Adrenal gland (tissue), 12 donors: Measurements from ENCODE around the gene ARID5B. TPM values are rescaled to one million over a fixed set of nuclear protein-coding genes. Genes with fewer than 3 reads are reported as not detected.

Source experiments
- DNase-seq, 7 donors: peaks; one replicate each; pipeline ENCODE4 v3.0.0-alpha.2; 2019 to 2020
- H3K27ac ChIP-seq, 5 donors: fragments of 200-600 bp; sonication (generic) in 4 of 5; 1 replicate in 3 of 5; 2 replicates in 2 of 5; pipeline versions ENCODE4 v1.5.1 to v1.8.0; 2016 to 2020; ENCODE audit warnings: mild to moderate bottlenecking in 1 of 5
- H3K27me3 ChIP-seq: fragments of 200-600 bp; 2 replicates; pipeline ENCODE4 v1.8.0; 2021
- H3K36me3 ChIP-seq, 2 donors: fragments of 200-600 bp; replicated peaks in 1 of 2; 1 replicate in 1 of 2; 2 replicates in 1 of 2; pipeline versions ENCODE4 v1.5.1 to v1.8.0; 2018 to 2022
- H3K4me1 ChIP-seq, 2 donors: fragments of 200-600 bp; replicated peaks in 1 of 2; 1 replicate in 1 of 2; 2 replicates in 1 of 2; pipeline versions ENCODE4 v1.5.1 to v1.8.0; 2018 to 2021
- H3K4me3 ChIP-seq, 4 donors: fragments of 200-600 bp; sonication (generic) in 3 of 4; one replicate each; pipeline ENCODE4 v1.5.1; 2016 to 2018
- H3K9me3 ChIP-seq, 3 donors: fragments of 200-600 bp; sonication (generic) in 1 of 3; replicated peaks in 1 of 3; 1 replicate in 2 of 3; 2 replicates in 1 of 3; pipeline versions ENCODE4 v1.5.1 to v1.8.0; 2016 to 2021
- POLR2A ChIP-seq, 2 donors: fragments of 450-650 bp; IDR thresholded peaks; one replicate each; pipeline ENCODE4 v1.6.1; 2017; ENCODE audit warnings: antibody characterized with exemption in 2 of 2, mild to moderate bottlenecking in 2 of 2, moderate library complexity in 1 of 2
- WGBS, 4 donors: extraction: QIAGEN DNeasy Blood & Tissue Kit in 2 of 4; methylation state at CpG; one replicate each; pipeline versions ENCODE4 v1.1.5 to v1.1.7; 2013 to 2017; 5-methylcytosine and 5-hydroxymethylcytosine counted together
- intact Hi-C, 2 donors: fragments of 100-400 bp; cut with DNase I; formaldehyde crosslinking; loops; one replicate each; pipeline versions ENCODE4 v1.14.1 to v1.15.0; 2022 to 2023
- polyA plus RNA-seq, 3 donors: library from polyadenylated mRNA; stranded (reverse); fragments of 200-250 nt in 2 of 3; fragments of 350-450 nt in 1 of 3; fragmentation: Illumina TruSeq in 1 of 3; extraction: RNeasy Lipid Tissue Mini Kit (QIAGEN cat#74804) in 1 of 3; gene quantifications; one replicate each; pipeline ENCODE4 v1.2.3, GENCODE V29; 2013 to 2014
- total RNA-seq, 9 donors: library from RNA; depleted of rRNA in 4 of 9; stranded (reverse); fragments of >200 nt in 4 of 9; fragments of 120-200 nt in 1 of 9; fragmentation: NEBNext Ultra II Directional in 1 of 9; extraction: Animal tissue kit (Norgen Biotek cat#: 25700) in 1 of 9; gene quantifications; one replicate each; pipeline versions ENCODE4 v1.1.0 to v1.2.4, GENCODE V29; 2013 to 2023
- TF ChIP-seq, protein P1 (sequence below), 6 experiments: fragments of 450-650 bp in 4 of 6; fragments of 200-600 bp in 2 of 6; sonication (generic) in 1 of 6; IDR thresholded peaks; 1 replicate in 5 of 6; 2 replicates in 1 of 6; pipeline versions ENCODE4 v1.5.1 to v1.8.0; 2016 to 2021; ENCODE audit warnings: antibody characterized with exemption in 6 of 6, mild to moderate bottlenecking in 2 of 6, moderate library complexity in 1 of 6
- donor health status: healthy with polysubstance abuse.
- donor health status: Bipolar disorder and iron deficiency.
- donor health status: DM: yes; HTN: yes; CAD: no.
- donor health status: DM: no; HTN: no; CAD: no.
- donor health status: DM: no; HTN: no; CAD: no.
- donor health status: DM: yes; HTN: yes; CAD: no.

ARID5B gene
- total and polyA plus RNA-seq, 12 donors: 5.7 to 42.4 (median 23.8) TPM

DNA sequence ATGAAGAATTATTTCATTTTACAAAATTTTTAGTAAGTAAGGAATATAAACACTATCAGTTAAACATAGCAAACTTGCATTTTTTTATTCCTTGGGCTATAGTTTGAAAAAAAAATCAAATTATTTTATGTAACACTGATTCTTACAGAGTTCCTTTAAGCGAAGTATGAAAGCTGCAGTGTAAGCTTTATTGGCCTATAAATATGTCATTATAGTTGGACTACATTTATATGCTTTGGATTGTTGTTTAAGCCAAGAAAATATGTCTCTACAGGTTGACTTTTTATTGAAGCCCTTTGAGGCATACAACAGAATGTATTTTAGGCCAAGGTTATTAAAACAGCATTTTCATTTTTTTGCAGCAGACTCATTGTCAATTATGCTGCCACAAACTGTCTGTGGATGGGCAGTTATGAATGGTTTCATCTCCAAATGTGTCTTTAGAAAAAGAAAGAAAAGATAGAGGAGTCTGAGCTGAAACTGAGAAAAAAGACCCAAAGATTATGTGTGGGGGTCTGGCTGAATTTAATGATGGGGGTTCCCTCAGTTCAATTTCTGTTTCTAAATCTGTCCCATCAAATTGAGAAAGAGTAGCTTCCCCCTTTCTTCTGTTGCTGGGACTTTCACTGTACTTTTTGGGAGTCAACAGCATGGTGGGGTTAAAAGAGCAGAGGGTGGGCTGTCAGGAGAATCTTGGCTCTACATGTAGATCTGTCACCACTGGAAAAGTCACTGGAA lies 43.1 kb downstream of the ARID5B start:
- peaks cover 0 to 4% of the 10 kb centered on the region in 2 donors for H3K36me3 ChIP-seq
- H3K4me3 ChIP-seq: no peak overlapping the region
- H3K27ac ChIP-seq: peak overlapping the region in 2 of 5 donors; percentile 76 to 80
- H3K4me1 ChIP-seq: peaks cover 30 to 61% of the 10 kb centered on the region in 2 donors
- H3K27me3 ChIP-seq: no peaks in the 10 kb centered on the region
- H3K9me3 ChIP-seq: peaks cover 0 to 3% (median 0%) of the 10 kb centered on the region in 3 donors
- WGBS, 4 donors: 56 to 80% (median 67%) methylated on average over 1 of the region's 1 CpG
- intact Hi-C loops: no loop called here
- TF ChIP-seq, protein P1, sequence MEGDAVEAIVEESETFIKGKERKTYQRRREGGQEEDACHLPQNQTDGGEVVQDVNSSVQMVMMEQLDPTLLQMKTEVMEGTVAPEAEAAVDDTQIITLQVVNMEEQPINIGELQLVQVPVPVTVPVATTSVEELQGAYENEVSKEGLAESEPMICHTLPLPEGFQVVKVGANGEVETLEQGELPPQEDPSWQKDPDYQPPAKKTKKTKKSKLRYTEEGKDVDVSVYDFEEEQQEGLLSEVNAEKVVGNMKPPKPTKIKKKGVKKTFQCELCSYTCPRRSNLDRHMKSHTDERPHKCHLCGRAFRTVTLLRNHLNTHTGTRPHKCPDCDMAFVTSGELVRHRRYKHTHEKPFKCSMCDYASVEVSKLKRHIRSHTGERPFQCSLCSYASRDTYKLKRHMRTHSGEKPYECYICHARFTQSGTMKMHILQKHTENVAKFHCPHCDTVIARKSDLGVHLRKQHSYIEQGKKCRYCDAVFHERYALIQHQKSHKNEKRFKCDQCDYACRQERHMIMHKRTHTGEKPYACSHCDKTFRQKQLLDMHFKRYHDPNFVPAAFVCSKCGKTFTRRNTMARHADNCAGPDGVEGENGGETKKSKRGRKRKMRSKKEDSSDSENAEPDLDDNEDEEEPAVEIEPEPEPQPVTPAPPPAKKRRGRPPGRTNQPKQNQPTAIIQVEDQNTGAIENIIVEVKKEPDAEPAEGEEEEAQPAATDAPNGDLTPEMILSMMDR (IDR thresholded peaks at IDR 0.05): no peak
- TF ChIP-seq POLR2A (IDR thresholded peaks at IDR 0.05): no peak
- DNase-seq: no peak

- Histone ChIP-seq H3K27me3 (no peaks in the 10 kb centered on the region), H3K27ac (no peak overlapping the region), H3K4me3 (no peak overlapping the region), H3K4me1 (peaks cover 8 to 27% of the 10 kb centered on the region in 2 donors), H3K36me3 (no peaks in the 10 kb centered on the region), H3K9me3 (peaks cover 0 to 3% (median 0%) of the 10 kb centered on the region in 3 donors)
- peak in 1 of 7 donors; percentile 19 for DNase-seq
- TF ChIP-seq, protein P1 (IDR thresholded peaks at IDR 0.05): no peak
- no peak for TF ChIP-seq POLR2A (IDR thresholded peaks at IDR 0.05)
- intact Hi-C loops: no loop called here
- WGBS, 4 donors: 47 to 72% (median 71%) methylated on average over 2 of the region's 2 CpGs
Measured at GRCh38 chr10:61949687-61950086, 48.2 kb downstream of the ARID5B start.

- Histone ChIP-seq H3K27me3 (no peaks in the 10 kb centered on the region), H3K4me1 (peaks cover 5 to 20% of the 10 kb centered on the region in 2 donors), H3K9me3 (peaks cover 0 to under 1% (median 0%) of the 10 kb centered on the region in 3 donors), H3K36me3 (no peaks in the 10 kb centered on the region), H3K4me3 (no peak overlapping the region), H3K27ac (no peak overlapping the region)
- TF ChIP-seq, protein P1 (IDR thresholded peaks at IDR 0.05): no peak
- no peak for TF ChIP-seq POLR2A (IDR thresholded peaks at IDR 0.05)
- no peak for DNase-seq
- 78 to 92% (median 89%) methylated on average over 2 of the region's 2 CpGs for WGBS, 4 donors
- intact Hi-C loops: no loop called here
Measured at GRCh38 chr10:61950449-61951143, 49.1 kb downstream of the ARID5B start.

DNA sequence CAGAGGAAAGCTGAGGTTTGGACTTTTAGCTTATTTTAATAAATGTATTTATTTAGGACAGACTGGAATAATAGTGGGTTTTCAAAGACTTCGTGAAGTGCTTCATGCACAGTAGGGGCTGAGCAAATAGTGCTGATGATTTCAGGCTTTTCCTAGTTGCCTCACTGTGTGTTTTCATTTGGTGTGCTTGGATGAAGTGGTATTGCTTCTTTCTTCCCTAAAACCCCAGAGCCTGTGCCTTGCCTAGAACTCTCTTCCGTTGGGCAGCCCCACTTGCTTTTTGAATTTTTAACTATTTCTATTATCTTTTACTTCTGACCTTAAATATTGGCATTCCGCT lies 49.6 kb downstream of the ARID5B start:
- intact Hi-C loops: no loop called here
- WGBS, 4 donors: 82 to 95% (median 89%) methylated on average over 3 of the region's 3 CpGs

More for the DNA sequence above, 49.6 kb downstream of the ARID5B start:
- H3K9me3 ChIP-seq: no peaks in the 10 kb centered on the region
- no peak overlapping the region for H3K4me3 ChIP-seq
- peaks cover 5 to 20% of the 10 kb centered on the region in 2 donors for H3K4me1 ChIP-seq
- H3K36me3 ChIP-seq: no peaks in the 10 kb centered on the region
- H3K27me3 ChIP-seq: no peaks in the 10 kb centered on the region
- TF ChIP-seq, protein P1 (IDR thresholded peaks at IDR 0.05): no peak
- TF ChIP-seq POLR2A (IDR thresholded peaks at IDR 0.05): no peak
- DNase-seq: no peak
- no peak overlapping the region for H3K27ac ChIP-seq
